ENCODE results near the gene EZH1.

The EZH1 gene

DNA sequence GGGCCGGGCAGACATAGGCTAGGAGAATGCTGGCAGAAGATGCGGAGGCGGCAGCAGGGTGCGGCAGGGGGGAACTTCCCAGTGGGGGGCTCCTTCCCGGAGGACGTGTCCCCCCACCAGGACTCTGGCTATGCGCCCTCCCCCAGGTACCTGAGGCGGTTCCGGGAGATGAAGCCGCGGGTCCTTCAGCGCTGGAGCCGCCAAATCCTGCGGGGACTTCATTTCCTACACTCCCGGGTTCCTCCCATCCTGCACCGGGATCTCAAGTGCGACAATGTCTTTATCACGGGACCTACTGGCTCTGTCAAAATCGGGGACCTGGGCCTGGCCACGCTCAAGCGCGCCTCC lies 38.9 kb upstream of the EZH1 start:
- no peak for DNase-seq (ENCODE audit: low spot score)
- TF ChIP-seq, protein P1, sequence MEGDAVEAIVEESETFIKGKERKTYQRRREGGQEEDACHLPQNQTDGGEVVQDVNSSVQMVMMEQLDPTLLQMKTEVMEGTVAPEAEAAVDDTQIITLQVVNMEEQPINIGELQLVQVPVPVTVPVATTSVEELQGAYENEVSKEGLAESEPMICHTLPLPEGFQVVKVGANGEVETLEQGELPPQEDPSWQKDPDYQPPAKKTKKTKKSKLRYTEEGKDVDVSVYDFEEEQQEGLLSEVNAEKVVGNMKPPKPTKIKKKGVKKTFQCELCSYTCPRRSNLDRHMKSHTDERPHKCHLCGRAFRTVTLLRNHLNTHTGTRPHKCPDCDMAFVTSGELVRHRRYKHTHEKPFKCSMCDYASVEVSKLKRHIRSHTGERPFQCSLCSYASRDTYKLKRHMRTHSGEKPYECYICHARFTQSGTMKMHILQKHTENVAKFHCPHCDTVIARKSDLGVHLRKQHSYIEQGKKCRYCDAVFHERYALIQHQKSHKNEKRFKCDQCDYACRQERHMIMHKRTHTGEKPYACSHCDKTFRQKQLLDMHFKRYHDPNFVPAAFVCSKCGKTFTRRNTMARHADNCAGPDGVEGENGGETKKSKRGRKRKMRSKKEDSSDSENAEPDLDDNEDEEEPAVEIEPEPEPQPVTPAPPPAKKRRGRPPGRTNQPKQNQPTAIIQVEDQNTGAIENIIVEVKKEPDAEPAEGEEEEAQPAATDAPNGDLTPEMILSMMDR (IDR thresholded peaks at IDR 0.05): no peak
- Histone ChIP-seq H3K27ac (no peak overlapping the region), H3K4me3 (no peak overlapping the region)

DNA sequence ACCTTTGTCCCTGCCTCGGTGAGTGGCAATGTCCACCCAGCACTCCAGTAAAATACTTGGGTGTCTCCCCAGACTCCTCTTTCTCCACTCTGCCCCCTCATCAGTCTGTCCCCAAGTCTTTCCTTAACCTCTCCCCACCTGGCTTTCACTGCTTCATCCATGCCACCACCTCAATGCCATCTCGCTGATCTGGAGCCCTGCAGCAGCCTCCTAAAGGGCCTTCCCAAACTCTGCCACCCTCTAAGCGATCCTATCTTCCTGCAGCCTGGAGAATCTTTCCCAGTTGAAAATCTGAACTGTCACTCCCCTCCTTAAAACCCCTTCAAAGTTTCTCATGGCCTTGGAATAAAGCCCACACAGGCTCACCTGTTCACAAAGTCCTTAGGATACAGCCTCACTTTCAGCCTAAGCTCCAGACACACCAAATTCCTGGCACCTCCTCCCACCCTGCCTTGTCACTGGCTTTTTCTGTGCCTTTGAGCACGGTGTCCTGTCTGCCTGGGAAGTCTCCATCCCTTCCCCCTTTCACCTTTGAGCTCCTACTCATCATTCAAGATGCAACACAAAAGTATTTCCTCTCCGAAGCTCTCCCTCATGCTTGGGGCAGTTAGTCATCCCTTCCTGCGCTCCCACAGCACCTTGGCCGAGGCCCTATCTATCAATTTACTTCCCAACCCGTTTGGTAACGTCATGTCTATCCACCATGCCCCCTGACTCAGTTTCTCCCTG lies 38.4 kb upstream of the EZH1 start:
- TF ChIP-seq, protein P1 (IDR thresholded peaks at IDR 0.05): no peak
- DNase-seq (ENCODE audit: low spot score): no peak
- no peak overlapping the region for H3K4me3 ChIP-seq
- no peak overlapping the region for H3K27ac ChIP-seq

DNA sequence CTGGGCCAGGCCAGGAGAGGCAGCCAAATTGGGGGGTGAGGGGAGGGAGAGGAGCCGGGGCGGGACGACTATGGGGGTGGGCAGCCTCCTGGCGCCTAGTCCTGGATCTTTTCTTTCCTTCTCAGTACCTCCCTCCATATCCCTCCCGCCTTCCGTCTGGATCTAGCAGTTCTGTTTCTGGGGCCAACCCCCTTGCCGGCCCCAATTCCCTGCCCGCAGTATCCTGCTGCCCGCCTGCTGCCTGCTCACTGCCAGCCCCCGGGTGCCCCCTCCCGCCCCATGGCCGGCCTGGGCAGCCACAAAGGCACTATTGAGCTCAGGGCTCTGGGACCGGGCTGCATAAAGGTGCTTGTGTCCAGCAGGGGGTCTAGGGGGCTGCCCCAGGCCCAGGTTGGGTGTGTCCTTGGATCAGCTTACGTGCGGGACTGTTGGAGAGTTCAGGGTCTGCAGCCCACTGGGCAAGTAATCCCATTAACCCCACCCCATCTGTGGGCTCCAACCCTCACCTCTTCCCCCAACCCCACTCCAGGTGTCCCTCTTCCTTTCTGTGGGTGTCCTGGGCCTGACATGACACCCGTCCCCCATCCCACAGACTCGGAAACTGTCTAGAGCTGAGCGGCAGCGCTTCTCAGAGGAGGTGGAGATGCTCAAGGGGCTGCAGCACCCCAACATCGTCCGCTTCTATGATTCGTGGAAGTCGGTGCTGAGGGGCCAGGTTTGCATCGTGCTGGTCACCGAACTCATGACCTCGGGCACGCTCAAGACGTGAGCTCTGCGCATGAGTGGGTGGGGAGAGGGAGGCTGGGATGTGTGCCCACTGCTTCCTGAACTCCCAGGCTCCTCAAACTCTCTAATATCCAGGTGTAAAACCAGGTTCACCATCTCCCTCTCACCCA lies 37.6 kb upstream of the EZH1 start:
- DNase-seq (ENCODE audit: low spot score): no peak
- TF ChIP-seq, protein P1 (IDR thresholded peaks at IDR 0.05): no peak
- H3K27ac ChIP-seq: no peak overlapping the region
- H3K4me3 ChIP-seq: no peak overlapping the region

DNA sequence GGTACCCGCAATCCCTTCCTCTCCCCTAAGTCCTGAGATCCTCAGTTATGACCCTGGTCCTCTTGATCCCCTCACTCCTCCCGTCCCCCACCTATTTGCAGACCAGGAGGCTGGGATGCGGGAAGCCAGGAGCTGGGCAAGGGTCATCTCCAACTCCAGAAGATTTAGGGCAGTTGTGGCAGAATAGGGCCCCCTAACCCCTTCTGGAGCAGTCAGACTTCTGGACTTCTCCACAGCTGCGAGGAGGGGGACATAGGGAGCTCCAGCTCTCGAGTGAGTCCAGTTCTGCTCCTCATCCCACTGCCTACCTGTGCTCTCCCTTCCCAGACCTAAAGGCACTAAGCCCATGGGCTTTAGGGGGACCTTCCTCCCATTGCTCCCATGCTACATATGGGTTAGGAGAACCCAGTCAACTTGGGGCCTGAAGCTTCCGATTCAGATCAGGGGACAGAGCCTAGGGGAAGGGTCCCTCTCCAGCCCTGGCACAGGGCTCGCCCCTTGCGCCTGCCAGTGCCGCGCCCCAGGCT lies 36.9 kb upstream of the EZH1 start:
- DNase-seq (ENCODE audit: low spot score): no peak
- no peak overlapping the region for H3K27ac ChIP-seq

DNA sequence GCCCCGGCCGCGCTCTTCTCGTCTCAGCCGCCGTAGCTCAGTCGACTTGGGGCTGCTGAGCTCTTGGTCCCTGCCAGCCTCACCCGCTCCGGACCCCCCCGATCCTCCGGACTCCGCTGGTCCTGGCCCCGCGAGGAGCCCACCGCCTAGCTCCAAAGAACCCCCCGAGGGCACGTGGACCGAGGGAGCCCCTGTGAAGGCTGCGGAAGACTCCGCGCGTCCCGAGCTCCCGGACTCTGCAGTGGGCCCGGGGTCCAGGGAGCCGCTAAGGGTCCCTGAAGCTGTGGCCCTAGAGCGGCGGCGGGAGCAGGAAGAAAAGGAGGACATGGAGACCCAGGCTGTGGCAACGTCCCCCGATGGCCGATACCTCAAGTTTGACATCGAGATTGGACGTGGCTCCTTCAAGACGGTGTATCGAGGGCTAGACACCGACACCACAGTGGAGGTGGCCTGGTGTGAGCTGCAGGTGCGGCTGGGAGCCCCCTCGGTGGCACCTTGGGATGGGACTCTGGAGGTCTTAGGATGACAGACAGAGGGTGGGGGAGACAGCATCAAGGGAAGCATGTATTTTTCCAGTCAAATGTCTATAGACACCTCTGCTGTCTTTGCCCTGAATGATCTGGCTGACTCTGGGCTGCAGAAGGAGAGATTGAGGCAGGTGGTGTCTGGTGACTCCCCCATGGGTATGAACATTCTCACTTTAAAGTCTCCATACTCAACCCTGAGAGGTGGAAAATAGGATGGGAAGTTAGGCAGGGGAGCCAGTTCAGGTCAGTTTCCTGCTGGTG lies 36.2 kb upstream of the EZH1 start:
- H3K27ac ChIP-seq: no peak overlapping the region
- no peak for DNase-seq (ENCODE audit: low spot score)
- H3K4me3 ChIP-seq: peak overlapping the region; percentile 66
- TF ChIP-seq, protein P1 (IDR thresholded peaks at IDR 0.05): no peak

More for the DNA sequence above, 36.9 kb upstream of the EZH1 start:
- TF ChIP-seq, protein P1 (IDR thresholded peaks at IDR 0.05): no peak
- H3K4me3 ChIP-seq: no peak overlapping the region

DNA sequence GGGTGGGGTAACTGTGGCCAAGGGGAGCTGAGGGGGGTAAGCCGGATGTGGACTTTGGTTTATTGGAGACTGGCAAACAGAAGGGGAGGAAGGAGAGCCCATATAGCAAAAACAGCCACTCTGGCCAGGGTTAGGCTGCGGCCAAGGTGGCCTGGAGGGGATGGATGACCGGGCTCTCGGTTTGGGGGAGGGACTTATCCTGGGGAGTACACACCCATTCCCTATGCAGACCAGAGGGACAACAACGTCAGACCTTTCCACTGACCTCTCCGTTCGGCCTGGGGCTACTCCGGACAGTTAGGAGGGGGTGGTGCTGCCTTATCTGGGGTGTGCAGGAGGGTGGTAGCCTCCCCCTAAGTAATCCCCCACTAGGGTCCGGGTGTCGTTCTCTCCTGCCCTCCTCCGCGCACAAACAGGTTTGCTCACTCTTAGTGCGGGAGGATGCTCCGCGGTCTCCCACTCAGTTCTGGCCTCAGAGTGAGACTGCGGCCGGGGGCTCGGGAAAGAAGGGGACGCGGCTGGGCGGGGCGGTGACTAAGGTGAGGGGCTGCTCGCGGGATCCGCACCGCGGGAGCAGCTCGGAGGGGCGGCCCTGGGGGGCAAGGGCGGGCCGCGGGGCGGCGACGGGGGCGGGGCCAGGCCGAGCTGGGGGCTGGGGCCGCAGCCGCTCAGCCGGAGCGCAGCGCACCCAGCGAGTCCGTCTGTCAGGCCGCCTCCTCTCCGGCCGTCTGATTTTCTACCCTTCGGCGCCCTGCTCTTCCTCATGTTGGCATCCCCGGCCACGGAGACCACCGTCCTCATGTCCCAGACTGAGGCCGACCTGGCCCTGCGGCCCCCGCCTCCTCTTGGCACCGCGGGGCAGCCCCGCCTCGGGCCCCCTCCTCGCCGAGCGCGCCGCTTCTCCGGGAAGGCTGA lies 35.4 kb upstream of the EZH1 start, which contains the start of gene WNK4:
Gene WNK4, plus strand, starts transcription at position 675 of the 915 bp plus-strand sequence. Its CDS starts 89 bp downstream, at position 764.
- peak within 1 kb of the TSS; percentile 66 for H3K4me3 ChIP-seq
- TF ChIP-seq, protein P1 (IDR thresholded peaks at IDR 0.05): no peak
- H3K27ac ChIP-seq: no peak within 1 kb of the TSS
- no peak for DNase-seq (ENCODE audit: low spot score)
